HT-29 (cell line): ENCODE data around the gene CADM2. TPM values are rescaled to one million over a fixed set of nuclear protein-coding genes. Genes with fewer than 3 reads are reported as not detected.
"Not testable (repeated sequence)": the region's sequence is repeated elsewhere in the genome, so short reads cannot be mapped to it uniquely, and the experiment has no call there.

ENCODE experiments used
- DNase-seq: peaks from one replicate; pipeline ENCODE4 v3.0.0-alpha.2; 2015; ENCODE audit warnings: low spot score
- total RNA-seq: library from RNA; depleted of rRNA; stranded (reverse); fragments of >200 nt; shearing (Covaris generic); gene quantifications from 2 replicates; pipeline ENCODE4 v1.2.3, GENCODE V29; 2014

The CADM2 gene
- total RNA-seq, 1 experiment from 2014 or later = not detected

GRCh38 chr3:85077018-85077417 lies 118.2 kb downstream of the CADM2 start:
- DNase-seq = no peak

GRCh38 chr3:85081191-85081906 lies 122.6 kb downstream of the CADM2 start:
- peak; percentile 0 for DNase-seq

GRCh38 chr3:85090495-85090894 lies 131.7 kb downstream of the CADM2 start:
- DNase-seq = no peak

- no peak for DNase-seq
Observed at GRCh38 chr3:85100316-85100715, 141.5 kb downstream of the CADM2 start.

GRCh38 chr3:85102781-85103180 lies 144.0 kb downstream of the CADM2 start:
- DNase-seq = no peak

- DNase-seq = no peak
Observed at GRCh38 chr3:85110393-85110792, 151.6 kb downstream of the CADM2 start.

GRCh38 chr3:85120879-85121278 lies 162.1 kb downstream of the CADM2 start:
- no peak for DNase-seq

GRCh38 chr3:85132864-85133263 lies 174.1 kb downstream of the CADM2 start:
- not testable (repeated sequence) for DNase-seq

GRCh38 chr3:85133691-85134420 lies 175.1 kb downstream of the CADM2 start:
- not testable (repeated sequence) for DNase-seq

GRCh38 chr3:85142626-85143025 lies 183.8 kb downstream of the CADM2 start:
- no peak for DNase-seq

- DNase-seq = no peak
Observed at GRCh38 chr3:85148036-85148435, 189.2 kb downstream of the CADM2 start.

- no peak for DNase-seq
Observed at GRCh38 chr3:85151555-85151954, 192.8 kb downstream of the CADM2 start.

- not testable (repeated sequence) for DNase-seq
Observed at GRCh38 chr3:85153279-85153678, 194.5 kb downstream of the CADM2 start.

GRCh38 chr3:85159376-85159775 lies 200.6 kb downstream of the CADM2 start:
- DNase-seq = no peak

GRCh38 chr3:85161544-85161943 lies 202.8 kb downstream of the CADM2 start:
- DNase-seq = no peak

GRCh38 chr3:85162905-85163304 lies 204.1 kb downstream of the CADM2 start:
- no peak for DNase-seq

- no peak for DNase-seq
Observed at GRCh38 chr3:85164436-85164835, 205.6 kb downstream of the CADM2 start.

GRCh38 chr3:85167576-85167975 lies 208.8 kb downstream of the CADM2 start:
- no peak for DNase-seq

- no peak for DNase-seq
Observed at GRCh38 chr3:85170646-85171045, 211.9 kb downstream of the CADM2 start.

GRCh38 chr3:85171976-85172375 lies 213.2 kb downstream of the CADM2 start:
- DNase-seq = no peak

GRCh38 chr3:85176799-85177198 lies 218.0 kb downstream of the CADM2 start:
- no peak for DNase-seq

- DNase-seq = no peak
Observed at GRCh38 chr3:85182975-85183752, 224.4 kb downstream of the CADM2 start.
